Suprapubic skin (tissue), 4 donors: Measurements from ENCODE around the gene CYP4F3.

Experiments
- CTCF ChIP-seq, 2 donors: fragments of 200-600 bp in 1 of 2; fragments of 450-650 bp in 1 of 2; sonication (generic) in 1 of 2; IDR thresholded peaks; one replicate each; pipeline ENCODE4 v1.5.1; 2016 to 2019; ENCODE audit warnings: antibody characterized with exemption in 2 of 2, mild to moderate bottlenecking in 1 of 2, moderate library complexity in 1 of 2
- EP300 ChIP-seq: sonication (generic); formaldehyde crosslinking; IDR thresholded peaks from one replicate; pipeline ENCODE4 v1.6.1; 2017; ENCODE audit warnings: antibody characterized with exemption
- POLR2AphosphoS5 ChIP-seq, 3 donors: sonication (generic); formaldehyde crosslinking; IDR thresholded peaks; one replicate each; pipeline ENCODE4 v1.6.1; 2017; ENCODE audit warnings: antibody characterized with exemption in 3 of 3

- TF ChIP-seq CTCF (IDR thresholded peaks at IDR 0.05) (no peak), EP300 (no peak), POLR2AphosphoS5 (IDR thresholded peaks at IDR 0.05) (no peak)
These were observed 8.8 kb downstream of the CYP4F3 start for GRCh38 chr19:15649526-15649925.
